ENCODE measurements around the gene ZNF99.
"Not testable (repeated sequence)": the region's sequence is repeated elsewhere in the genome, so short reads cannot be mapped to it uniquely, and the experiment has no call there.

Gene ZNF99

DNA sequence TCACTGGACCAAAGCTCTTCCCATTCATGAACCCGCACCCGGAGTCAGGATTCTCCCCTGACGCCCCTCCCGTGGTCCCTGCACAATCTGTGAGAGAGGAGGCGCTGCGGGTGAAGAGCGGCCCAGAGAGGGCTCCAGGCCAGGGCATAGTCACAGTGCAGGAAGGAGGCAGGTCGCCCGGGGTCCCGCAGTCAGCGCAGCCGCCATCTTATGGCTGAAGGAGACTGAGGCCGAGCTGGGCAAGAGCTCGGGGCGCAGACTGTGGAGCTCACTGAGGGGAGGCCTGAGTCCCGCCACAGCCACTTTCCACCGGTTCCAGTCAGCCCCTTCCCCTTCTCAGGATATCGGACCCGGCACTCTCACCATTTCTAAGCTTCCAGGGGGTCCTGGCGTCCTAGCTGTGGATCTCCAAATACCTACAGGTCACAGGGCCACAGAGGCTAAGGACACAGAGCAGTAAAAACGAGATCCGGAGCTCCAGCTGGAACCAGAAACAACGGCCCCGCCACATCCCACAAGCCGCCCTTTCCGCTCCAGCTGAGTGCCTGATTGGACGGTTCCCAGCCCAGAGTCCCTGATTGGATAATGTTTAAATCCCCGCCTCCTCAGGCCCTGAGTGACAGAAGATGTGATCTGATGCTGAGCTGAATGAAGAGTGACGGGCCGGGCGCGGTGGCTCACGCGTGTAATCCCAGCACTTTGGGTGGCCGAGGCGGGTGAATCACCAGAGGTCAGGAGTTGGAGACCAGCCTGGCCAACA, at the start of gene ZNF99:
Gene ZNF99, minus strand, starts transcription at position 501 of the 760 bp plus-strand sequence. Its CDS starts 135 bp downstream, at position 366.
- no peak for DNase-seq (ENCODE audit: low read depth)

DNA sequence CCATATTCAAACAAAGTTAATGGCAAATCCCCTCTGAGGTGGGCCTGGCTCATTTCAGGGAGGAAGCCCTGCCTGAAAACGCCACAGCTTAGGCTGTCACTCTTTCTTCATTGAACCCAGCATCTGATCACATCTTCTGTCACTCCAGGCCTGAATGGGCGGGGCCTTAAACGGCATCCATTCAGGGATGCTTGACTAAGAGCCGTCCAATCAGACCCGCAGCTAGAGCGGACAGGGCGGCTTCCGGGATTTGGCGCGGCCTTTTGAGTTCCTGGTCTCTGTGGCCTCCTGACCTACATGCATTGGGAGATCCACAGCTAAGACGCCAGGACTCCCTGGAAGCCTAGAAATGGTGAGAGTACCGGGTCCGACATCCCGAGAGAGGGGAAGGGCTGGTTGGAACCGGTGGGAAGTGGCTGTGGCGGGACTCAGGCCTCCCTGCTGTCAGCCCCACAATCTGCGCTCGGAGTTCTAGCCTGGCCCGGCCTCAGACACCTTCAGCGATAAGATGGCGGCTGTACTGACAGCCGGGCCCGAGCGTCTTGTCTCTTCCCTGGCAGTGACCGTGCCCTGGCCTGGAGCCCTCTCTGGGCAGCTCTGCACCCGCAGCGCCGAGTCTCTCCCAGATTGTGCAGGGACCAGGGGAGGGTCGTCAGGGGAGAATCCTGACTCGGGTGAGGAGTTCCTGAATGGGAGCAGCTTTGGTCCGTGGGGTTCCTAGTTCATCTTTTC, 48.2 kb upstream of the ZNF99 start, which contains the start of gene ZNF723:
Gene ZNF723, plus strand, starts transcription at position 261 of the 732 bp plus-strand sequence. Its CDS starts 89 bp downstream, at position 350.
- DNase-seq (ENCODE audit: low read depth): no peak

GRCh38 chr19:22831211-22831610, 47.3 kb upstream of the ZNF99 start:
- DNase-seq (ENCODE audit: low read depth): no peak

DNA sequence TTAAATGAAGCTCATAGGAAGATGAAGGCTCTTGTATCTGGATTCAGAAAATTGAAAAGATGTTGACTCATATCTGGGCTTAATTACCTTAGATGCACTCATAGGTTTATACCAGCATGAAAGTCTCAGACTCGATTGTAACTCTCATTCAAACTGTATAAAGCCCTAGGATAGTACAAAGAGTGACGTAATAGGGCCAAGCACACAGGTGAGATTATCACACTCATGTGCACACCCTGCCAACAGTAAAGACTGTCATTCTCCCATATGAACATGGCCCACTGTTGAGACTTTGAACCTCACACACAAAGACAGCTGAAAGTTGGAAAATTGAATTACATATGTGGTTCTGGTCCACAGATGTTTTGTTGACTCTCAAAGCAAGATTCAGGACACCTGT, 30.2 kb upstream of the ZNF99 start:
- no peak for DNase-seq (ENCODE audit: low read depth)

DNA sequence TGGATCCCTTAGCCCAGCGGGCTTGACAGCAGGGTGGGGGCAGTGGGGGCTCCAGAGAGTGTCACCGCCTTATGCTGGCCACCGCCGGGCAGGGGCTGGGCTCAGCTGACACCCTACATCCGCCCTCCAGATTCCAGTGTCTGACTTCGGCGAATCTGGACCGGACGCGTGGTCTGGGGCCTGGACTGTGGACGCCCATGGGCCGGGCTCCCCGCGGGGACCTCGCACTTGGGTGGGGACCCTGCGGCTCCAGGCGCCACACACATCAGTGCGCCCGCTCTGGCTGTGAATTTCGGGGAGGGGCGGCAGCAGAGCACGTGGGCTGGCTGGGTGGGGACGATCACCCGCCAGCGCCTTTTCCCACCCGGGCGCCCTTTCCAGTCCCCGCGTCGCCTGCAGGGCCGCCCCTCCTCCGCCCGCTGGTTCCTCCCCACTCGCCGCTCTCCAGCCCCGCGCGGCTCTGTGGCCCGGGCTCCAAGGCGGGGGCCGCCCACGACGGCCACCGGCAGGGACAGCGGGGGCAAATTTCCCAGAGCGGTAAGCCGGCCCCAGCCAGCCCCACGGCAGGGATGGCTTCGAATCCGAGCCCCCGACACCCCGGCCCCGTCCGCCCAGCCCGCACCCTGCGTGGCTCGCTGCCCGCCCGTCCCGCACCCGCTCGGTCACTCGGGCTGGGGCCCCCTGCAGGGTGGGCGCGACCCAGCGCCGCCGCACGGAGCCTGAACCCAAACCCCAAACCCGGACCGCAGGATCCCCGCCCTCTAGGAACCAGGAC, 23.3 kb upstream of the ZNF99 start:
- no peak for DNase-seq (ENCODE audit: low read depth)

GRCh38 chr19:22806418-22806817, 22.5 kb upstream of the ZNF99 start:
- no peak for DNase-seq (ENCODE audit: low read depth)

- DNase-seq (ENCODE audit: low read depth): no peak
Observed at GRCh38 chr19:22797040-22797439, 13.1 kb upstream of the ZNF99 start.

GRCh38 chr19:22792863-22793262, 8.9 kb upstream of the ZNF99 start:
- DNase-seq (ENCODE audit: low read depth): not testable (repeated sequence)

- DNase-seq (ENCODE audit: low read depth): no peak
Observed at GRCh38 chr19:22735911-22736645, 47.9 kb downstream of the ZNF99 start.

DNA sequence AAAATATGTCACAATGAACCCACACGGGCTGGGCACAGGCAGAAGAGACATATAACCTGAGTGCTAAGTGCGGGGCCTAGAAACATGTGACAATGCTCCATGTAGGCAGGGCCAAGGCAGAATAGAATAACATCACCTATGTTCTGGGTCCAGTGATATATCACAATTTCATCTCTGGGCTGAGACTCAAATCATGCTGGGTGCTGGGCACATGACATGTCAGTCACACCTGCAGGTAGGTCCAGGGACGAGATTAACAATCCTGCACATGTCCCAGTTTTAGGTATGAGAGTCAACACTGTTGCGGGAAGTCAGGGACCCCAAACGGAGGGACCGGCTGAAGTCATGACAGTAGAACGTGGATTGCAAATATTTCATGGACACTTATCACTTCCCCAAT, 50.3 kb downstream of the ZNF99 start:
- no peak for DNase-seq (ENCODE audit: low read depth)

GRCh38 chr19:22728214-22728613, 55.7 kb downstream of the ZNF99 start:
- not testable (repeated sequence) for DNase-seq (ENCODE audit: low read depth)

DNA sequence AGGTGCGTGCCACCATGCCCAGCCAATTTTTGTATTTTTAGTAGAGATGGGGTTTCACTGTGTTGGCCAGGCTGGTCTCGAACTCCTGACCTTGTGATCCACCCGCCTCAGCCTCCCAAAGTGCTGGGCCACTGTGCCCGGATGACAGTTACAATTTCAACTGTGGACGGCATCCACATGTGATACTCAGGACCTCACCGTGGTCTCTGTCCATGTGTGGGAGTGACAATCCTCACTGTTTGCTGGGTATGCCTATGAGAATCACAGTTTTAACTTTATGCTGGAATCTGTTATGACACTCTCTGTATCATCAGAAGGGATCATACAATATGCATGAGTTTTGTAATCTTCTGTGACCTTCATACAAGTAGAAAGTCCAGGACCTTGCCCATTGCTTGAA, 62.4 kb downstream of the ZNF99 start:
- DNase-seq (ENCODE audit: low read depth): not testable (repeated sequence)

- no peak for DNase-seq (ENCODE audit: low read depth)
Observed at GRCh38 chr19:22708983-22709382, 75.0 kb downstream of the ZNF99 start.

DNA sequence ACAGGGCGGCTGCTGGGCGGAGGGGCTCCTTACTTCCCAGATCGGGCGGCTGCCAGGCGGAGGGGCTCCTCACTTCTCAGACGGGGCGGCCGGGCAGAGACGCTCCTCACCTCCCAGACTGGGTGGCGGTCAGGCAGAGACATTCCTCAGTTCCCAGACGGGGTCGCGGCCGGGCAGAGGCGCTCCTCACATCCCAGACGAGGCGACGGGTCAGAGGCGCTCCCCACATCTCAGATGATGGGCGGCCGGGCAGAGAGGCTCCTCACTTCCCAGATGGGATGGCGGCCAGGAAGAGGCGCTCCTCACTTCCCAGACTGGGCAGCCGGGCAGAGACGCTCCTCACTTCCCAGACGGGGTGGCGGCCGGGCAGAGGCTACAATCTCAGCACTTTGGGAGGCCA, 80.9 kb downstream of the ZNF99 start:
- not testable (repeated sequence) for DNase-seq (ENCODE audit: low read depth)

DNA sequence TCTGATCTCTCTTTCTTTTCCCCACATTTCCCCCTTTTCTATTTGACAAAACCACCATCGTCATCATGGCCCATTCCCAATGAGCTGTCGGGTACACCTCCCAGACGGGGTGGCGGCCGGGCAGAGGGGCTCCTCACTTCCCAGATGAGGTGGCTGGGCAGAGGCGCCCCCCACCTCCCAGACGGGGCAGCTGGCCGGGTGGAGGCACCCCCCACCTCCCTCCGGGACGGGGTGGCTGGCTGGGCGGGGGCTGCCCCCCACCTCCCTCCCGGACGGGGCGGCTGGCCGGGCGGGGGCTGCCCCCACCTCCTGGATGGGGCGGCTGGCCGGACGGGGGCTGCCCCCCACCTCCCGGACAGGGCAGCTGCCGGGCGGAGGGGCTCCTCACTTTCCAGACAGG, 81.3 kb downstream of the ZNF99 start:
- DNase-seq (ENCODE audit: low read depth): not testable (repeated sequence)

Data from stimulated activated CD4-positive, alpha-beta T cell treated with anti-CD3 and anti-CD28 coated beads, Interleukin-2, amount 100 ng/mL, for 4 hours (primary cell).